Activated CD4-positive, alpha-beta T cell treated with anti-CD3 and anti-CD28 coated beads for 48 hours (primary cell): ENCODE results near the gene PPEF2.
A peak's percentile ranks its signal among the peaks of the same experiment; 100 is the strongest.

Experiments used
- DNase-seq: peaks from one replicate; pipeline ENCODE4 v3.0.0-alpha.2; 2020

PPEF2 gene

GRCh38 chr4:75895744-75896314 is 6.4 kb downstream of the PPEF2 start:
- peak; percentile 7 for DNase-seq

DNA sequence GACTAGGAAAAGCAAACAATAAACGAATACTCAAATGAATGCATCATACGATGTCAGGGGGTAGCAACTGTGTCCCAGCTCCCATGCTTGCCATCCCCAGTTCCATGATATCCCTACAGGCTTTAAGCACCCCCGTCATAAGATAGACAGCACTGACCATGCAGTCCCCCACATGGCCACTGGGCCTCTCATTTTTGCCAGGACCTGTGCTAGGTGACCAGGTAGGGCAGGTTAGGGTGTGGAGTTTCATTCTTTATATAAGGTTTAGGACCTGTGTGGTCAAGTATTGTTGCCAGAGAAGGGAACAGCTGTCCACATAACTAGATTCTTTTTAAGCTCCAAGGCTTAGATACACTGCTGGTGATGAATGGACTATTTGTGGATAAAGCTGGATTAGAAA is 9.7 kb downstream of the PPEF2 start:
- no peak for DNase-seq

DNA sequence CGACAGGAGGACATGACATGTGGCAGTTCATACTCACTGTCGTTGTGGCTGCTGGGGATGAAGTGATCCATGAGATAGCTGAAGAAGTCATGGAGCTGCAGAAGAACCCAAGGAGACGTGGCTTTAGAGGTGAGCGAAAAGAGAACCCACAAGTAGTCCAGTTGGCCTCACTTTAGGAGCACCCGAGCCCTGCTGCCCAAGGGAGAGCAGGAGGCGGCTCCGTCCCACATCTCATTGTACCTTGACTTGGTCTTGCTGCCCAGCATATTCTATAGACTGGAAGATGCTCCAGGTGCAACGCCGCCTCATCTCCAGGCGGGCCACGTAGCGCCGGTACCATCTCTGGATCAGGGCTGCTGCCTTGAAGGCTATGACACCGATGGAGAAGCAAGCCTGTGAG is 10.6 kb downstream of the PPEF2 start:
- no peak for DNase-seq

- no peak for DNase-seq
Observed at GRCh38 chr4:75889537-75890199, 12.6 kb downstream of the PPEF2 start.

GRCh38 chr4:75886104-75886503 is 16.1 kb downstream of the PPEF2 start:
- DNase-seq = no peak

DNA sequence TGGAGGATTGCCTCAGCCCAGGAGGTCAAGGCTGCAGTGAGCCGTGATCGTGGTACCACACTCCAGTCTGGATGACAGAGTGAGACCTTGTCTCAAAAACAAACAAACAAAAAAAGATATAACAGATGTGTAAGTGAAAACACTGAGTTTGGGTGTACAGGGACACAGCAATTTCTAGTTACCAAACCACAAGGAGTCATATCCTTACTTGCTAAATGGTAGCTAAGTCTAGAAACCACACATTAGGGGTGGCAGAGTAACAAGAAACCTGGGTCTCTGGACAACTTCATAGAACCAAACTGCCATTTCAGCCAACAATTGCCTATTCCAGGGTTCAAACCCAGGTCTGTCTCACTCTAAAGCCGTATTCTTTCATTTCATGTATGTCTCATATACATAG is 20.8 kb downstream of the PPEF2 start:
- DNase-seq = no peak

GRCh38 chr4:75880278-75880677 is 22.0 kb downstream of the PPEF2 start:
- no peak for DNase-seq

DNA sequence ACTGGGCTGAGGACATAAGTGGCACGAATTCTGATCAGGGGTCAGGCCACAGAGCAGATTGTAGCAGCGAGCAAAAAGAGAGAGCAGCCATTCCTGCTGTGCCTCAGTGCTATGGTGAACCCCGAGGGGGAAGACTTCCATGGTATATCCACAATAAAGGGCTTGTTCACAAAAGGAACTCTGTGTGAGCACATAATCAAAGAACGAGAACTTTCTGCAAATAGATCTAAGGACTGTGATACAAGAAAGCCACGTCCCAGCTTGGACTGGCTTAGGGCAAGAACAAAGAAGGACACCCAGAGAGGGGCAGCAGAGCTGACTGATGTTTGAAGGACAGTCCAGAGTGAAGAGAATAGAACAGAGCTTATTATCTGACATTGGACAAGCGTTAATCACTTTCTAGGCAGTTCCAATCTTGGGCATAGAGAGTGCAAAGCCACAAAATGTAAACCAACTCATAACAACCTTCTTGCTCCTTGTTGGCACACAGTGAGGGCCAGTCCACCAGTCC is 24.0 kb downstream of the PPEF2 start:
- DNase-seq = no peak

DNA sequence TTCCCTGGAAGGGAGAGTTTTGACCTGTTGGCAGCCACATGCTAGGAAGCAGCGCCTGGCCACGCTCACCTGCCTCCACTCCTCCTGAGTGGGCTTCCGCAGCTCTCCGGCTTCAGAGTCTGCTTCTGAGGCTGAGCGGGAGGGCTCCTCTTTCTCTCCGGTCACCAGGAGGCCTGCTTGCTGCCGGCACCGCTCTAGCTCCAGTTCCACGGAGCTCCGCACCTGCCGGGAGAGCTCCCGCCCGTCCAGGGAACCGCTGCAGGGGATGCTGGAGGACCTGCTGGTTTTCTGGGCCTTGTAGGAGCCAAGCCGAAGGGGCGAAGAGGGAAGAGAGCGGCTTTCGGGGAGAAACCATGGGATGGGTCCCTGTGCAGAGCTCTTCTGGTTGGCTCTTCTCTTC is 26.0 kb downstream of the PPEF2 start:
- DNase-seq = no peak

DNA sequence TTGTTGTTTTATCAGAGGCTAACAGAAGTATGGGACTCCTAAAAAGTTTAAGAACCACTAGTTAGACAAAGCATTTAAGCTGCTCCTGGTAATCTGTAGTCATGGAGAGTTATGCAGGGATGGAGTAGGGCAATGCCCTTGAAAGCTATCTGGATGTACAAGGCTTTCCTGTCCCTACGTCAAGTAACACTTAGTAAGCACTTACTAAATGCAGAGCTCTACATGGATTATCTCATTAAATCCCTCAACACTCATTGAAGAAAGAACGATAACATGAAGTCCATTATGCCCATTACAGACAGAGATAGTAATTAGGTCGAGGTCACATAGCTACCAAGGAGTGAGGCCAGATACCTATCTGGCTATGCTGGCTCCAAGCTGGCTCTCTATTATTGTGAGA is 33.2 kb downstream of the PPEF2 start:
- no peak for DNase-seq

GRCh38 chr4:75867130-75867529 is 35.1 kb downstream of the PPEF2 start:
- no peak for DNase-seq

GRCh38 chr4:75860606-75861005 is 41.6 kb downstream of the PPEF2 start:
- no peak for DNase-seq

GRCh38 chr4:75858721-75859120 is 43.5 kb downstream of the PPEF2 start:
- no peak for DNase-seq

GRCh38 chr4:75849461-75849860 is 52.8 kb downstream of the PPEF2 start:
- peak; percentile 5 for DNase-seq

DNA sequence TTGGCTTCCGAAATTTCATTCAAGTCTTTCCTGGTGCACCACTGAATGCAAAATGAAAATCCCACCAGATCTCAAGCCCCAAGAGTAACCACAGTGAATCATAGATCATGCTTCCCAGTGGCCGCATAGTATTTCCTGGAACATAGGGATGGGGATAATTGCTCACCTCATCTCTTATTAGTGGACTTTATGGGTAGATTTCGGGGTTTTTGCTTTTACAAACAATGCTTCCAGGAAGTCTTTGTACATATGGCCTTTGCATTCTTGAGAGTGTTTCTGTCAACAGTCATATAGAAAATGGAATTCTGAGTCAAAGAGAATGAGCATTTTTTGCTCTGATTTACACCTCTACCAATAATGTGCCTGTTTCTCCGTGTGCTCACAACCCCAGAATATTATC is 53.4 kb downstream of the PPEF2 start:
- no peak for DNase-seq

- DNase-seq = peak; percentile 28
Observed at GRCh38 chr4:75848171-75848760, 54.0 kb downstream of the PPEF2 start.

DNA sequence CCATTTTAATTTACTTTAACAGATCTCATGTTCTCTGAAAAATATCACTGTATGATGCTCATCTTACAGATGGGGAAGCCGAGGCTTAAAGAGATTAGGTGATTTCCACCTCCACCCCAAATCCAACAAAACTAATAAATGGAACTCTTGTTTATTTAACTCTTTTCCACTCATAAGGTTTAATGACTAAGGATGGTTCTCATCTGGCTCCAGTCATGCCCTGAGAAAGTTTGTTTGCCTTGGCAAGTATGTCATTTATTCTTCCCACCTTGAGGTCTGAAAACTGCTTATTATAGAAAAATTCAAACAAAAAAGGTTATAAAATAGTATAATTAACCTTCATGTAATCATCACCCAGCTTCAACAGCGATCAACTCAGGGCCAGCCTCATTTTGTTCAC is 56.3 kb downstream of the PPEF2 start:
- DNase-seq = no peak

DNA sequence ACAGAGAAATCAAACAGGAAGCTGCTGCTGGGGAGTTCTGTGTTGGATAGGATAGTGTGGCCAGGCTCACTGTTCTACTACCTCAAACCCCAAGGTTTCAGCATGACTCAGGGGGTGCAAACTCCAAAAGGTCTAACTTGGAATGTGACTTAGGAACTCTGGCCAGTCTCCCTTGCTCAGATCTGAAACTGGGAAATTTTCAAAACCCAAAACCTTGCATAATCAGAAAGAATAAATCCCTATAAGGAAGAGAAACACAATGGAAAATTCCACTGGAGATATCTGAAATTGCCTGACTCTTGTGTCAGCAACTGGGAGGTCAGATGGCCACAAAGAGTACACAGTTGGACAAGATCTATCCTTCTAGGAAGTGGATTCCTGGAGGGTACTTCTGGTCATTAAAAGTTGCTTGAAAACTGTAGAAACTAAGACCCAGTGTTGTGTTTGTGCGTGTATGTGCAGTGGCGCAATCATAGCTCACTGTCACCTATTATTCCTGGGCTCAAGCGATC is 58.0 kb downstream of the PPEF2 start:
- DNase-seq = no peak

GRCh38 chr4:75843596-75843995 is 58.7 kb downstream of the PPEF2 start:
- DNase-seq = no peak

DNA sequence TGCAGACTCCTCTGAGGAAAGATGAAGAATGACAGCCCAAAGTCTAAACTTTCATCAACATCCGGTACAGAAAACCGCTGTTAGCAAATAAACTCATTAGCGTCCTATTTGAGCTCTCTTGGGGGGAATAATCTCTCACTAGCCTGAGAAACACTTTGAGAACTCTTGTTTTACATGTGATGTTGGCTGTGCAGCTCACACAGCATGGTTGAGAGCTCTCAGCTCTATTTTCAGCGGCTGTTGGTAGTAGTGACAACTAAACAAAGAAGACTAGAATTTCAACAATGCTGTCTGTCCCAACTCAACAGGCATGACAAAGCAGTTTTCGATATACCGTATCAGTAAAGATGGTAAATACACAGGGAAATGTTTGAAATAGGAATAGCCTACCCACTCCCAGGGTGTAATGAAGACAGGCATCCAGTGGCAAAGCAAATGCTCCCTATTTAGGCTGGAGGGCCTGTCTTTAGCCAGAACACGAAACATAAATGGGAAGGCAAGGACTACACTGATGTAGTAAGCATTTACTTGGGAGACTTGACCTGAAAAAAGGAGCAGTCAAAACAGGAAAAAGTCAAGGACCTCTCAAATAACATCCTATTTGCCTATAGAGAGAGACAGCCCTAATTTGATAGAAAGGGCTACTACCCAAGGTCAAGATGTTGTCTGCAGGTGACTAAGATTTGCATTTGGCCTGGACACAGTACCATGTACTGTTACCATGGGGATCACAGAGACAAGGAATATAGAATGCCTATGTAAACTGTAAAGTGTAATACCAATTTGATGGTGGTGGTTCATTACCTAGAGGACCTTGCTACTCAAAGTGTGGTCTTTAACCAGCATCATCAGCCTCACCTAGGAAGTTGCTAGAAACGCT is 60.4 kb downstream of the PPEF2 start:
- DNase-seq = no peak

DNA sequence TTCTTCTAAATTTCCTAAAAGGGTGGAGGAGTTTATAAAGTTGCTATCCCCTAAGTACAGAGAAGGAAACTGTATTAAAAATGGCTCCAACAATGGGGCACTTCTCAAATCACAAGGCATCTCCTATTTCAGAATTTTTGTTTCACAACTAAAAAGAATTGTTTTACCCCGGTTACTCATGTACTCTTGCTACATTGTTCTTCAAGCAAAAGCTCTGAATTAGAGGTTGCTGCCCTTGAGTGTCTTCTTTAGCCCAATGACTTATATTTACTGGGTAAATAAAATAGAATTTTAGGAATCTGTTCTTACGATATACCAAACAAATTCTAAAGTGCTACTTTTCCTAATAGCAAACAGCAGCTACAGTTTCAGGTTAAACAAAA is 67.5 kb downstream of the PPEF2 start:
- DNase-seq = no peak

DNA sequence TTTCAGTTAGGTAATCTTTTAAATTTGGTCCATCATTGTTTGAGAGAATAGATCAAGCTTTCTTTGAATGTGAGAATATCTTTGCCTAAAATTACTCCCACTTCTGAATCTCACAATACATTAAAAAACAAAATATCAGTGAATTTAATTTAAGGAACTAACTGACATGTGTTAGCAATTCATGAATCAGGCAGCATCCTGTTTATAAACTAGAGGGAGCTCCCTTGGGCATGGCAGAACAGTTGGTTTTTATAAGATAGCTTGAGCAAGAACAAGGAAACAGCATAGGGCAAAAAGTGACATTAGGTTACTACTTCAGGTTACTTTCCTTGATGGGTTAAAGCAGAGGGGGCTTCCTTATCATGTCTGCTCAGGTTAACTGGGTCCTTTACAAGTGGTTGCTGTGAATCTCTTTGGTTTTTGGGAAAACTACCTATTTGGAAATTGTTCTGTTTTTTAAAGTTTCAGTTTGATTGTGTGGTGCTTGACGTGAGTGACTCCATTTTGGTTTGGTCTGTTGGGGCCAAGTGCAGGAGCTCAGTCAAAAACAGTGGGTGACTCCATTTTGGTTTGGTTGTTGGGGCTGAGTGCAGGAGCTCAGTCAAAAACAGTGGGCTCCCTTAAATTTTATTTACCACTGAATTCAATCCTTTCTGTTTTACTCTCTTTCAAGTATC is 68.0 kb downstream of the PPEF2 start:
- DNase-seq = no peak
